ENCODE measurements around the gene PLIN1.
A peak's percentile ranks its signal among the peaks of the same experiment; 100 is the strongest.

PLIN1 gene

DNA sequence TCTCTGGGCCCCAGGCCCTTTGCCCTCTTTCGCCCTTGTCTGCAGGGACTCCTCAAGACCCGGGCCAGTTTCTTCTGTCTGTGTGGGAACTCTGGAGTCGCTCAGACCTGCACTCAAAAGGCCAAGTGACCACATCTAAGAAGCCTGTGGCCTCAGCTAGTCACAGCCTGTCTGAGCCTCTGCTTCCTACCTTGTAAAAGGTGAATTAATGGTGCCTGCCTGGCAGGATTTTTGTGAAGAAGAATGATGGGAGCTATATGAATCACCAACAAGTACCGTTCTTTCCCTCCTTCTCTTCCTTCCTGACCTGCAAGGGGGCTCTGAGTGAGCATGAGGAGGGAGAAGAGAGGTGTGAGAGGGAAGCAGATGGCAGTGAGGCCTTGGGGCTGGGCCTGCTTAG, 7.5 kb downstream of the PLIN1 start:
- DNase-seq, result no peak

DNA sequence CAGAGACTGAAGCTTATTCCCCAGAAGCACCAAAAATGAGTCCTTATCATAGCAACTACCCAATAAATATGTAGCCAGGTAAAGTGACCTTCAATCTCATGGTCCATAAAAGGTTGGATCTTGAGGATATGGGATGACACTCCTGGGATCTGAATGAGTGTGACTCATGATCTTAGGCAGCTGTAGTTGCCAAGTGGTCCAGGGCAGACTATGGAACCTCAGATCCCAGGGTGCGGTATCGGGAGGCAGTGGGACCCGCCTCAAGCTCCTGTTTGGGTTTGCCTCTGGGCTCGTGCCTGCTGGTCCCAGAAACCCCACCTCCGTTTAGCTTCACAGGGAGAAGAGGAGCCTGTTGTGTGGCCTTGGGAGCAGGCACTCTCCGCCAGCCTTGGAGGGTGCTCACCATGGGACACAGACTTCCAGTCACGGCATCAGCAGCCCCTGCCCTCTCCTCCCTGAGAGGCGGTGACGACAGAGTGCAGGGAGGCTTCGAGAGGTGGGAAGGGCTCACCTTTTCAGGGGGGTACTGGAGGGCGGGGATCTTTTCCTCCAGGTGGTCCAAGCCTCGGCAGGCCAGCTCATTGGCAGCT, 8.1 kb downstream of the PLIN1 start:
- DNase-seq, result no peak

DNA sequence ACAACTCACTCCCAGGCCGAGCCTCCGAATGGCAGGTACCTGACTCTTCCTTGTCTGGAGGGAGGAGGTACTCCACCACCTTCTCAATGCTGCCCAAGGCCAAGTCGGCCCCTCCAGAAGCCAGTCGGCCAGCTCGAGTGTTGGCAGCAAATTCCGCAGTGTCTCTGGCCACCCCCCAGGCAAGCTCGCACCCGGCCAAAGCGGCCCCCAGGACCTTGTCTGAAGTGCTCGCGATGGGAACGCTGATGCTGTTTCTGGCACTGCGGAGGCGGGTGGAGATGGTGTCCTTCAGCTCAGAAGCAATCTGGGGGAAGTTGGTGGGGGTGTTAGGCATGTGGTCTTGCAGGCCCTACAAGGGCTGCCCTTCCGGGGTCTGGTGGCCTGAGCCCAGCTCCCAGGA, 9.2 kb downstream of the PLIN1 start:
- DNase-seq, result no peak

DNA sequence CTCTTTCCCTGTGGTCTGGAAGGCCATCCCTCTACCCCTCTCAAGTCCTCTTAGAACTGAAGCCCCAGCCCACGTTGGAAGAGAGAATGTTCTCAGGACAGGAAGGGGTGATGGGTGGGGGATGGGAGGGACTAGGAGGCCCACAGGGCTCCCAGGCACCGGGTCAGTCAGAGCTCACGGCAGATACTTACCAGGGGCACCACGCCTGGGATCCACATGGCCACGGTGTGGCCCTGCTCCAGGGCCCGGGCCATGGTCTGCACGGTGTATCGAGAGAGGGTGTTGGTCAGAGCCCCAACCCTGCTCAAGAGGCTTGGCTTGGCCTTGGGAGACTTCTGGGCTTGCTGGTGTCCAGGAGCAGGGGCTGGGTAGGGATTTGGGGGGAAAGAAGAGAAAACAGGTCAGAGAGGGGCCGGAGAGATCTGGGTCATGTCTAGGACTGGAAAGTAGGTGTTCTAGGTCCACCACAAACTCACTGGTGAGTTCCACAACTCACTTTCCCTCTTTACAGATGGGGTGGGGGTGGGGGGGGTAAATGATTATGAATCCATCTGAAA, 9.8 kb downstream of the PLIN1 start:
- no peak for DNase-seq

DNA sequence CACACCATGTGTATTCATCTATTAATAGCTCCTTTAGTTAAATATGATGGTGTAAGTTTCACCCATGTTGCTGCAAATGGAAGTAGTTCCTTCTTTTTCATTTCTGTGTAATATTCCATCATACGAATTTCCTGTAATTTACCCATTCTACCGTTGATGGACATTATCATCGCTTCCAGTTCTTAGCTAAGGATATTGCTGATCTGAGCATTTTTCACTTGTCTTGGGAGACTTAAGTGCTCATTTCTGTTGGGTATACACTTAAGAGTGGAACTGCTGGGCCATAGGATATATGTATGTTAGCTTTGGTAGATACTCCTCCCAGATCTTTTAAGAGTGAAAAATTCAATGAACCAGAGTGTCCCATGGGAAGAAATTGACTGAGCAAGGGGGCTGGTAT, 11.0 kb downstream of the PLIN1 start:
- DNase-seq, result no peak

DNA sequence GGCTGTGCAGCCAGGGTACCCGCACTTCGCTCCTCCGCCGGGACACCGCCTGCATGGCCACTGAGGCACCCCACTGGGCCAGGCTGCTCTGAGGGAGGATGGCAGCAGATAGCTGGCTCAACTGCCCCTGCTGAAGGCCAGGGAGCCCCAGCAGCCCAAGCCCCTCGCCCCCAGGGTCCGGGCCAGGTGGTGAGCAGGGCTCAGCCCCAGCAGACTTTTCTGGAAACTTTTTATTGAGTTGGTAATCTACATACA, 11.5 kb downstream of the PLIN1 start:
- DNase-seq, result no peak

DNA sequence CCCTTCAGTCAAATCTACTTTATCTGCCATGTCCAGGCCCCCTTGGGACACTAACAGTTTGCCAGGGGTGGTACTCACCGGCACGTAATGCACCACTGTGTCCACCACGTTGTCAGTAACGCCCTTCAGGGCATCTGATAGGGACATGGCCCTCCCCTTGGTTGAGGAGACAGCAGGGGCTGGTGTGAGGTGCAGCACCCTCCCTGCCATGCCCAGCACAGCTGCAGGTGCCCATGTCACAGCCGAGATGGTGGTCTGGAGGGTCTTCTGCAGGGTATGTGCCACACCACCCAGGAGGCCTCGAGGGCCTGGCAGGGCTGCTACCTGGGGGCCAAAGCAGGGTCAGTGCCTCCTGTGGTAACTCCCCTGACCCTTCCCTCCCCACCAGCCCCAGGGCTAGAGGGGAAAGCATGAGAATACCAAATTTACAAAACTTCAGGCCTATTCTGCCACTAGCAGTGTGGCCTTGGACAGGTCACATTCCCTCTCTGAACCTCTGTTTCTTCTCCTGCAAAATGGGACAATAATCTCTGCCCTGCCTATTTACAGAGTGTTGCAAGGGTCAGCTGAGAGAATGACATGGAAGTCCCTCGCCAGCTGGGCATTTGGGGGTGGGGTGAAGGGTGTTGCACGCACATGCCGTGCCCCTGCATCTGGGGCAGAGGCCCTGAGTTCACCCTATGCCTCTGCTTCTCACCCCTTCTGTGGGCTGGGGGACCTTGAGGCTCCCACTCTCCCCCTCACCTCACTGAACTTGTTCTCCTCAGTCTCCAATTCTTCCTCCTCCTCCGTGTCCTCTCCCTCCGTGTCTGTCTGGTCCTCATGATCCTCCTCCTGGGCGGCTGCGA, 12.1 kb downstream of the PLIN1 start:
- no peak for DNase-seq

DNA sequence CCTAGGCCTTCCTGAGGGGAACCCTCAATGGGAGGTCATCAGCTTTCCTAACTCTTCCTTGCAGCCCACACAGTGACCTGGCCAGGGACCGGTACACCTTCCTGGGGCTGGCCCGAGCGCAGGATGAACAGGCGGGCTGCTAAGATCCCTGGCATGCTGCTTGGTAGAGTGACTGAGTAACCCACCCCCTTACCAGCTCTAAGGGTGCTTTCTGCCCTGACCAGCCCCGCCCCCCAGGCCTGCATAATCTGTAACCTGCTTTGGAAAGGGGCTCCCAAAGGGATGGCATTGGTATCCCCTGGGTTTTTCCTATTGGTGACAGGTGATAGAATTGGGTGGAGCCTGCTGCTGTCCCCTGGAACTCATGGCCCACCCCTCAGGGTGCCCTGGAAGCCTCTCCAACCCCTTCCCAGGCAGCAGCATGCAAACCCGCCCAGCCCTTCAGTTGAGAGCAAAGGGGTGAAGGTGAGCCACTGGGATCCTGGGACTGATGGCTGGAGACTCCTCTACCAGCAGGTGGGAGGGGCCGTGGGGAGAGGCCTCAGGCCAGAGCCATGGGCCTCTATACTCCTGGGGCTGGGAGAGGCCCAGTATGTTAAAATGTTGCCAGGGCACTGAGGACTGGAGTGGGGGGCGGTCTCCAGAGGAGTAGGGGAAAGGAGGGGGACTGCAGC, 12.8 kb downstream of the PLIN1 start:
- peak; percentile 22 for DNase-seq

DNA sequence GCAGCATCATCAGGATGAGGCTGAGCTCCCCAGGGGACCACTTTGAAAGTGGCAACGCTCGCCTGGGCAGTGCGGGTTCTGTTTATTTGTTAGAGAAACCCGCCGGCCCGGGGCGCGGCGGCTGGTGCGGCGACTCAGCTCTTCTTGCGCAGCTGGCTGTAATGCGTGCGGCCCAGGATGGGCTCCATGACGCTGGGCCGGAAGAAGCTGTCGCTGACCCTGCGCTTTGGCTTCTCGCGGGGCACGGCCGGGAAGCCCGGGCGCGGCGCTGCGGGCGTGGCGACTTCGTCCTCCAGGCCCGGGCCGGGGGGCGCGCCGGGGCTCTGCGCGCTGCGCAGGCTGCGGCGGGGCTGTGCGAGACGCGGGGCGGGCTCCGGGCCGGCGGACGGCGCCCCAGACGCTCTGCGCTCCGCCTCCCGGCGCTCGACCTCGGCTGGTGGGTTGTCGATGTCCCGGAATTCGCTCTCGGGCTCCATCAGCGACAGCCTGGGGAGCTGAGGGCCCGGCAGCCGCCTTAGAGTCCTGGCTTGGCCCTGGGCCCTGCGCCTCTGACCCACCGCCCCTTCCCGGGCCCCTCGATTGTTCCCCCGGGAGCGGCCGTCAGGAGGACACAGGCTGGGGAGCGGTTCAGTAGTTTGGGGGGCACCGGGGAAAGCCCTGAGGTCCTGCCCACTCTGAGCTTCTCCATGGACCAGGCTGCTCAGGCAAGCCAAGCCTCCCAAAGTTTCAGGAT, 13.6 kb downstream of the PLIN1 start:
- peak; percentile 71 for DNase-seq

DNA sequence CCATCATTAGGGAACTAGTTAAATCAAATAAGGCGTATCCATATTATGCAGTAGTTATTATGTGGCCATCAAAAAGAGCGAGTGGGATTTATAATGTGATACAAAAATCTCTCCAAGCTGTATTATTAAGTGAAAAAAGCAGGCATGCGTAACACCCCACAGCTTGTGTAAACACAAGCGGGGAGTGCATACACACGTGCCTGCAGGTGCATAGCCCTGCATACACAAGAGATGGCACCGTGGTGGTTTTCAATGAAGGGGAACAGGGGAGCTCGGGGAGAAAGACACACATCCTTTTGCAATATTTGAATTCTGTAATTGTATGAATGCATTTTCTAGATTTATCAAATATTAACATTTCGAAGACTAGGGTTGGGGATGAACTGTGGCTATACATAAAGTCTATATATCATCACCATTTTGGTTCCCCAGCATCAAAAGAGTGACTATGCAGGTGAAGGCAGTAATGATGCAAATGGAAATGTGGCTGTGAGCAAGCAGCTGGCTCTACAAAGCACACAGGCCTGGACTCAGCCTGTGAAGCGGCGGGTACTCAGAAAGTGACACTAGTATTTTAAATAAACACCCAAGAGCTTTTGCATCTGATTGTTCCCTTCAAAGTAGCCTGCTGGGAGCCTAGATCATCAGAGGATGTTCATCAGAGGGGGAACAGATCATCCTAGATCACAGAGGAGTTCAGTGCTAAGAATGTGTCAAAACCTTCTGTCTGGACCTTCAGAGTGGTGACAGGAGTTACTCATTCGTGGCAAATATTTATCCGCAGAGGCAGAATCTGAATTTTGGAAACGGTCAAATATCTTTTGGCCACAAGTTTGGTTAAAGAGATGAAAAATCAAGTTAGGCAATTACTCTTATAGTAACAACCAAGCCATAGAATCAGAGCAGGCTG, 14.5 kb downstream of the PLIN1 start:
- DNase-seq, result peak; percentile 76

DNA sequence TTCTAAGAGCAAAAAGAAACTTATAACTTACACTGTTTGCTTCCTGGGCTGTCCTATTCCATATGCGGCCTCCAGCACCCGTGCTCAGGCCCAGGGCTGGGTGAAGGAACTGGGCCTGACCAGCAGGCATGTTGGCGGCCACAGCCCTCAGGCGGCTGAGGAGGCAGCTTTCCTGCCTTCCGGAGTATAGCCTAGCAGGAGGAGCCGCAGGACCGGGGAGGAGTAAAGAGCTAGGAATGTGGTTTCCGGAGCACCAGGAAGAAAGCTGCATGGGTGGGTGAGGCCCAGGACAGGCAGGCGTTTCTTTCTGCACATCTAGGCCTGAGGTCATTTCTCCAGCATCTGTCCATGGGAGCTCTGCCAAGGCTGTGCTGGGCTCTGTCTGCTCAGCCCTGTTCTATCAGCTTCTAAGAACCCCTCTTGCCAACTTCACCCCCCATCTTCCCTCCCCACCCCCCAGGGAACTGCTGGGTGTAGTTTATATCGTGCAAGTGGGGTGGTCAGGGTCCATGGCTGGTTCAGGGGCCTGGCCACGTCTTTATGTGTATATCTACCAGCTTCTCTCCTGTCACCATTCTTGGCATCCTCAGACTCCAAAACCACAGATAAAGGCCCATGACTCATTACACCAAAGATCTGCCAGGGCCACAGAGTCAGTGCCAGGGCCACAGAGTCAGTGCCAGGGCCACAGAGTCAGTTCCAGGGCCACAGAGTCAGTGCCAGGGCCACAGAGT, 16.1 kb downstream of the PLIN1 start:
- no peak for DNase-seq

DNA sequence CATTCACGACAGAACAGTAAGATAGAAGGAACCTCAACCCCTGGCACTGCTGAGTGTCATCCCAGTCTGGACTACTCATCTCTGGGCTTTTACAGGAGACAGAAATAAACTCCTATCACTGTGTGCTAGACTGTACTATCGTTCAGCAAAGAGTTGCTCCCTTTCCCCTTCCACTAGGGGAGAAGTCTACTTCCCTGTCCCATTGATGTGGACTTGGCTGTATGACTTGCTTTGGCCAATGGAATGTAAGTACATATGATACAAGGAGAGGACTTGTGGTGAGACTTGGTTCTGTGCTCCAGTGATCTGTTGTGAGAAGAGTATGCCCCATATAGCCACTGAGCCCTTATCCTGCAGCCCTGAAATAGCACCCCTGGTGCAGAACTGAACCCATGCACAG, 18.6 kb downstream of the PLIN1 start:
- DNase-seq, result no peak

DNA sequence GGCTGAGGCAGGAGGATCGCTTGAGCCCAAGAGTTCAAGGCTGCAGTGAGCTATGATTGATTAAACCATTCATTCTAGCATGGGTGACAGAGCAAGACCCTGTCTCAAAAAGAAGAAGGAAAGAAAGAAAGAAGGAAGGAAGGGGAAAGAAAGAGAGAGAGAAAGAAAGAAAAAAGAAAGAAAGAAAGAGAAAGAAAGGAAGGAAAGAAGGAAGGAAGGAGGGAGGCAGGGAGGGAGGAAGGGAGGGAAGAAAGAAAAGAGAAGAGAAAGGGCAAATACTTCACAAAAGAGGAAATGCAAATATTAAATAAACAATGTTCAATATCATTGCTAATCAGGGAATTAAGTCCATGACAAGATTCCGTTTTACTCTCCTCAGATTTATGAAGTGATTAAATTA, 19.9 kb downstream of the PLIN1 start:
- no peak for DNase-seq

DNA sequence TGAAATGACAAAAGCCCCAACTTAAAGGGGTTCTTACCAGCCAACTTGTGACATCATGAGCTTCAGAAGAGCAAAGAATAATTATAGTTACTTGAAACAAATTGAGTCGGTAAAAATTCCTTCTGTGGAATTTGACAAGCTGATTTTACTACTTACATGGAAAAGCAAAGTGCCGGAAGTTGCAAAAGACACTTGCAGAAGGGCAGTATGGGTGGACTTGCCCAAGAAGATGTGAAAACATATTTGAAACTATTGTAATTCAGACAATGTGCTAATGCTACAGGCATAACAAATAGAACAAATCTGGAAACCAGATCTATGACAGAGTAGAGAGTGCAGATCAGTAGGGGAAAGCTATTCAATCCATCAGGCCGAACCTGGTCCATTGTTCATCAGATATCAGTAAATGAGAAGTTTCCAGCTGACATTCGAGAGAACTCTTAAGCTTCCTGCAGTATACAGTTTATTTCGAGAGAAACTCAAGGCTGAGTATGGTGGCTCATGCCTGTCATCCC, 21.4 kb downstream of the PLIN1 start:
- no peak for DNase-seq

DNA sequence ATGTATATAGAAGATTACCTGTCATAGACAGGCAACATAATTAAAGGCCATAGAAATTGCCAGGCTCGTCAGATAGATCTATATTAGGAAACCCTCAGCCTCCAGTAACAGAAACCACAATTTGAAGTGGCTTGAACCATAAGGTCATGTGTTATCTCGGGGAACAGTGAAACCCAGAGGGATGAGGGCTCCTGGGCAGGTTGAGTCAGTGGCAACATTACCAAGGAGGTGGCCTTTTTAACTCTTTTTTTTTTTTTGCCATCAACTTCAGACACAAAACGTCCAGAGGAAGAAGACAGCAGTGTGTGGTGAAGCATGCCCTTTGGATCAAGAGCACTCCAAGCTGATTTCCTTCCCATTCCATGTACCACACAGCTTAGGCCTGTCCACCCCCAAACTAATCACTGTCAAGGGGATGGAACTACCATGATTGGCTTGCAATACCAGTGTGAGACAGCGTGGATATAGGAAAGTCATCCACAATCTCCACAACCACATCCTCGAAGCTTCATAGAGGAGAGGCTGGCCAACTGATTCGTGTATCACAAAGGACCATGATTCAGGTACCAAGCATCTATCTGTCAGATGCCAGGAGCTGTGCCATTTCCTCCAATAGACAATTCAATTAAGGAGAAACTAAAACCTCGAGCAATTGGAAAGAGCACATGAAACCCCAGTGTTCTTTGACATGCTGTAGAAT, 22.9 kb downstream of the PLIN1 start:
- no peak for DNase-seq

DNA sequence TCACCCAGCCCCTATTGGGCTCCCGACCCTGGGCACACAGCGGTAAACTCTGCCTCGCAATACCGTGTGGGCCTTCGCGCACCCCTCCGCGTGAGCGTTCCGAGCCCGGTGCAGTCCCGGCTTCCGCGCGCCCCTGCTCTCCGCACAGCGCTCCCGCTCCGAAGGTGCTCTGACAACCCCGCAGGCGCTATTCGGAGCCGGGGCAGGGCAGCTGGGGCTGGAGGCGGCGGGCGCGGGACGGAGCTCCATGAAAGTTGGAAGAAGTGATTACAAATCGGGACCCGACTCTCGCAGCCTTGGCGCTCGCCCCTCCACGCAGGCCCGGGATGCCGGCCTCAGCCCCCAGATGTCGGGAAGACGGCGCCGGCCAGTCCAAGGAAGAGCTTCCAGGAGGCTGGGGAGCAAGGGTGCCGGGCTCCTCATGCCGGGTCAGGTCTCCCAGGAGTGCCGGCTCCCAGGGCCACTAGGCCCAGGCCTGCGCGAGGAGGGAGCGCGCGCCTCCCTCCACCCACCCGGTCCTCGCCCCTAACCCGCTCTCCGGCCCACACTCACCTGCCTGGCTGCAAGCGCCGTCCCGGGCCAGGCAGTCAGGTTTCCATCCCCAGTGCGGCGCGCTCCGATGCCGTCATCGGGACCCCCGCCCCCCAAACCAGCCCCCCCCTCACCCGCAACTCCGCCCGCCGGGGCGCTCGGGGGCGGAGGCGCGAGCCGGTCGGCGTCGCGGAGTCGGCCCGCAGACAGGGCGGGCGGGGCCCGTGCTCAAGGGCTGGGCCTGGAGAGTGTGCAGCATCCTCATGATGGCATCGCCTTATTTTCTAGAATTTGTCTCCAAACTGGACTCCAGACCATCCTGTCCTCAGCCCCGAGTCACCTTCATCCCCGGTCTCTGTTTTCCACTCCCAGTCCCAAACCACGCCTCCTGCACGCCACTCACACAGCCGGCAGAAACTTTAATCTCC, 24.0 kb downstream of the PLIN1 start, which contains the start of gene KIF7:
TSS of gene KIF7 (minus strand) at position 621 of the 959 bp plus-strand sequence. CDS start 2,537 bp downstream, outside the sequence.
- DNase-seq, result peak; percentile 46

DNA sequence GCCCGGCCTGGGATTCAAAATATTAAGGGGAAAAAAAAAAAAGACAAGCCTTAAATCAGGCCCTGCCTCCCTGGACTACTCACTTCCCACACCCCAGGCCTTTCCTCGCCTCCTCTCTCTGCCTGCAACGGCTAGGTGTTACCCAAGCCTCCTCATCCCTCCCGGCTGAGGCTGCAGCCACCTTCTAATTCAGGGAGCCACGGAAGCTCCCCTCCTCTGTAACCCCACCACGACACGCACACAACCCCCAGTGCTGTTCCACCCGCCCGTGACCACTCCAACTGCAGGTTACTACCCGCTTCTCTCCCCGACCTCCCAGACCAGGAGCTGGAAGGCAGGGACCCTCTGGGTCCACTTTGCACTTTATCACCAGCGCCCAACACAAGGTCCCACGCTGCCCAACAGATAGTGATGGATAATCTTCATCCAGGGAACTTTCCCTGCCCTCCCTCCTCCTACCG, 24.8 kb downstream of the PLIN1 start:
- DNase-seq, result no peak

DNA sequence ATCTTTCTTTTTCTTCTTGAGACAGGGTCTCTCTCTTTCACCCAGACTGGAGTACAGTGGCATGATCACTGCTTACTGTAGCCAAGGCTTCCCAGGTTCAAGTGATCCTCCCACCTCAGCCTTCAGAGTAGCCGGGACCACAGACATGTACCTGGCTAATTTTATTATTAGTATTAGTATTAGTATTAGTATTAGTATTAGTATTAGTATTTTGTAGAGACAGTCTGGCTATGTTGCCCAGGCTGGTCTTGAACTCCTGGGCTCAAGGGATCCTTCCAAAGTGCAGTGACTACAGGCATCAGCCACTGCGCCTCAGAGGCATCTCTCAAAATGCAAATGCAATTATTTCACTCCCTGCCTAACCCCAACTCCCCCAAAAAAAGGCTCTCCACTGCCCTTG, 25.6 kb downstream of the PLIN1 start:
- no peak for DNase-seq

DNA sequence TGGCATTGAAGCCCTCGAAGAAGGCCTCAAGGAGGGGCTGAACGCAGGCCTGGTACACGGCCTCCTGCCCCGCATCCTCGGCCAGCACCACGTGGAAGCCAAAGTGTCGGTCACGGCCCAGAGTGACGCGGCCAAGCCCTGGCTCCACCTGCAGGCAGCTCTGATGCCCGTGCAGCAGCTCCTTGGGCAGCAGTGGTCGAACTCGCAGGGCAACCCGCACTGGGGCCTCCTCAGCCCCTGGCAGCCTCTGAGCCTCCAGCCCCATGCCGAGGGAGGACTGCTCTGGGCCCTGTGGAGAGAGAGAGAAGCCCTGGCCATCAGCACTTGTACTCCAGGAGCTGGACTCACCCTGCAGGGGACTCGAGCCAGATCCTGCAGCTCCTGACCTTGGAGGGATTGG, 26.5 kb downstream of the PLIN1 start:
- no peak for DNase-seq
